ENCODE data around the gene FBXO7.

FBXO7 gene

DNA sequence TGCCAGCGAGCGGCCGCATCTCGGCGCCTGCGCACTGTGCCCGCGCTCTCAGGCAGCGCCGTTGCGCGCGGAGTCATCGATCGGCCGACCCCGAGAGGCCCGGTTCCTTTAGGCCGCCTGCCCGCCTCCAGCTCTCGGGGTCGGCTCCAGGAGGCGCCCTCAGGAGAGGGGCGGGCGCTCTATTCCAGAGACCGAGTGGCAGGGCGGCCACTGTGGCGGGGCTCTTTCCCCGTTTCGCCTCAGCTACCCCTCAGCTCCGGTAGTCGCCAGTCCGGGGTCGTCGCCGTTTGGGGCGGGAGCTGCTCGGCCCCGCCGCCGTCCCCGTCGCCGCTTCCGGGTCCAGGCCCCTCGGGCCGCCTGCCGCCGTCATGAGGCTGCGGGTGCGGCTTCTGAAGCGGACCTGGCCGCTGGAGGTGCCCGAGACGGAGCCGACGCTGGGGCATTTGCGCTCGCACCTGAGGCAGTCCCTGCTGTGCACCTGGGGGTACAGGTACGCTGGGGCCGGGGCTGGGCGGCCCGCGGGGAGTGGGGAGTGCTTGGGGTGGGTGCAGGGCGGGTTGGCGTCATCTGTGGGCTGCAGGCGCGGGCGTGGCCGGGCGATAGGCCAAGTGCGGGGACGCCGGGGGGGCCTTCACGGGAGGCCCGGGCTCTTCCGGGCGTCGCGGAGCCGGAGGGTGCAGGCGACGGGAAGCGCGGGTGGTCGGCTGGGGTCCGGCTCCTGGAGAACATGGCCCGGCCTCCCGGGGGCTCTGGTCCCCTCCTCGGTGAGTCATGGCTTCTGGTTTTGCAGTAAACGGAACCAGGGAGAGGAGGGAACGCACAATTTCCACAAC lies at the start of gene FBXO7:
TSS of gene FBXO7 (plus strand) at position 177 of the 833 bp plus-strand sequence. CDS start at position 369, 192 bp downstream.
- peak; percentile 29; the same call in 1 of the 2 replicates for TF ChIP-seq CTCF (conservative IDR thresholded peaks at IDR 0.05; ENCODE audit: low read length)
- H3K4me3 ChIP-seq (ENCODE audit: low read length), result peak within 1 kb of the TSS; percentile 87
- DNase-seq (ENCODE audit: low read depth), result peak; percentile 92

DNA sequence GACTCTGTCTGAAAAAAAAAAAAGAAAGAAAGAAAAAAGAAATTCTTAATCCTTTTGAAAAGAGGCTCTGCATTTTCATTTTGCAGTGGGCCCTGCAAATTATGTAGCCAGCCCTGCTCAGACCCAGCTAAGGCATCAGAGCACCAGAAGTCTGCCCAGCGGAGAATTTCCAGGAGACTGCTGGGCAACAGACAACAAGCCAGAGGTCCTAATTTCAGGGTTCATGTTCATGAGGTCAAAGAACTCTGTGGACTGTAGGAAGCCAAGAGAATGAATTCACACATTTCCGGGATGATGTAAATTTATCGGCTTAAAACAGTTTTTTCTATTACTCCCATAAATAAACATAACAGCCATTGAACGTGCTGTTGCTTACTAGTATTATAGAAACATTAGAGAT lies 47.7 kb upstream of the FBXO7 start:
- no peak overlapping the region for H3K4me3 ChIP-seq (ENCODE audit: low read length)
- TF ChIP-seq CTCF (conservative IDR thresholded peaks at IDR 0.05; ENCODE audit: low read length), result no peak
- no peak for DNase-seq (ENCODE audit: low read depth)

GRCh38 chr22:32430352-32430751 lies 44.3 kb upstream of the FBXO7 start:
- DNase-seq (ENCODE audit: low read depth), result no peak
- no peak overlapping the region for H3K4me3 ChIP-seq (ENCODE audit: low read length)
- TF ChIP-seq CTCF (conservative IDR thresholded peaks at IDR 0.05; ENCODE audit: low read length), result no peak

GRCh38 chr22:32444068-32444467 lies 30.5 kb upstream of the FBXO7 start:
- 0 out of 2 replicates have a peak, but pooled peaks have one; percentile 3 for TF ChIP-seq CTCF (conservative IDR thresholded peaks at IDR 0.05; ENCODE audit: low read length)
- no peak for DNase-seq (ENCODE audit: low read depth)
- no peak overlapping the region for H3K4me3 ChIP-seq (ENCODE audit: low read length)

DNA sequence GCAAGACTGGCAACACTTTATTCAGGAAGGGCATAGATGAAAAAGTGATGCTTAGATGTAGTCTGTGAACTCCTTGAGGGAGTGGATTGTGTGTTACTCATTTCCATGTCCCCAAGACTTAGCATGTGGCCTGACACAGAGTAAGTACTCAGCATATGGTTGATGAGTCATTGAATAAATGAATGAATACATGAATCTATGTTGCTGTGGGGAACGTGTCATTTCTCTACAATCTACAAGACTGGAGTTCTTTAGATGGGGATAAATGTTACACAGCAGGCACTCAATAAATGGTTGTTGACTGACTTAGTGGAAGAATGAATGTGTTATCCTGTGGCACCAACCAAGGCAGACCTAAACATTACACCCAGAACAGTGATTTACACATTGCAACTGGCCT lies 28.3 kb upstream of the FBXO7 start:
- no peak for DNase-seq (ENCODE audit: low read depth)
- no peak overlapping the region for H3K4me3 ChIP-seq (ENCODE audit: low read length)
- no peak for TF ChIP-seq CTCF (conservative IDR thresholded peaks at IDR 0.05; ENCODE audit: low read length)

DNA sequence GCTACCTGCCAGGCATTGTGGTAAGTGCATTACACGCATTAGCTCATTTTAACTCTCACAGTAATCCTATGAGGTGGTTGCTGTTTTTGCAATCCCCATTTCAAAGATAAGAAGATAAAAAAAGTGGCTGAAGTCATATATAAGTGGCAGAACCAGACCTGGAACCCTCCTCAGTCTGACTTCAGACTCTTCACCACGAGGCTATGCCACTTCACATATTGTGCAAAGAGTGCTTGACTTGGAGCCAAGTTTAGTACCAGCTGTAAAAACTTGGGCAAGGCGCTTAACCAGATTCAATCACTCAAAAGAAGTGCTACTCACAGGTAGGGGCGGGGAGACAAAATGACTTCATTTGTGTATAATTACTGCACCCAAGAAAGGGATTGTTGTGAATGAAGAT lies 25.6 kb upstream of the FBXO7 start:
- DNase-seq (ENCODE audit: low read depth), result no peak
- H3K4me3 ChIP-seq (ENCODE audit: low read length), result no peak overlapping the region
- TF ChIP-seq CTCF (conservative IDR thresholded peaks at IDR 0.05; ENCODE audit: low read length), result no peak

GRCh38 chr22:32457031-32457430 lies 17.6 kb upstream of the FBXO7 start:
- no peak for TF ChIP-seq CTCF (conservative IDR thresholded peaks at IDR 0.05; ENCODE audit: low read length)
- no peak overlapping the region for H3K4me3 ChIP-seq (ENCODE audit: low read length)
- DNase-seq (ENCODE audit: low read depth), result no peak

All from AG10803 (cell line).